ENCODE data around the gene FZR1.
A peak's percentile ranks its signal among the peaks of the same experiment; 100 is the strongest.
"Not testable (repeated sequence)": the region's sequence is repeated elsewhere in the genome, so short reads cannot be mapped to it uniquely, and the experiment has no call there.

FZR1 gene

DNA sequence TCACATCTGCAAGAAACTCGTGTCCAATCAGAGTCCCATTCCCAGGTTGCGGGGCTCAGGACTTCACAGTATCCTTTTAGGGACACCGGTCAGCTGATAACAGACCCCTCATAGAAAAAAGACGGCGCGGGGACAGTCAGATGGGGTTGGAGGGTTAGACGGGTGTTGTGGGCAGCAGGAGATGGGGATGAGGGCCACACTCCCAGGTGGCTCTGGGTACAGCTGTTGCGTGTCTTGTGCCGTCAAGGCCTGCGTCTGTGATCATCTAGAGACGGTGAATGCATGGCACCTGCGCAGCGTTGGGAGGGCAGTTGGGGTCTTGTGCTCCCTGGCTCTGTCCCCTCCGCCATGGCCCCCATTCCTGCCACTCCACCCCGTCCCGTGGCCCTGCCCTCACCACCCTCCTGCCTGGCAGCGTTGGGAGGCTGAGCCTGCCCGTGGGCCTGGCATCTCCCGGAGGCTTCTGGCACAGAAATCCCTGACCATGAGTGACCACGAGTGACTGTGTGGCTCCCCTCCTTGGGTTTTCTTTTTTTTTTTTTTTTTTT, 18.9 kb downstream of the FZR1 start:
- no peak overlapping the region for H3K4me3 ChIP-seq
- no peak overlapping the region for H3K27ac ChIP-seq

DNA sequence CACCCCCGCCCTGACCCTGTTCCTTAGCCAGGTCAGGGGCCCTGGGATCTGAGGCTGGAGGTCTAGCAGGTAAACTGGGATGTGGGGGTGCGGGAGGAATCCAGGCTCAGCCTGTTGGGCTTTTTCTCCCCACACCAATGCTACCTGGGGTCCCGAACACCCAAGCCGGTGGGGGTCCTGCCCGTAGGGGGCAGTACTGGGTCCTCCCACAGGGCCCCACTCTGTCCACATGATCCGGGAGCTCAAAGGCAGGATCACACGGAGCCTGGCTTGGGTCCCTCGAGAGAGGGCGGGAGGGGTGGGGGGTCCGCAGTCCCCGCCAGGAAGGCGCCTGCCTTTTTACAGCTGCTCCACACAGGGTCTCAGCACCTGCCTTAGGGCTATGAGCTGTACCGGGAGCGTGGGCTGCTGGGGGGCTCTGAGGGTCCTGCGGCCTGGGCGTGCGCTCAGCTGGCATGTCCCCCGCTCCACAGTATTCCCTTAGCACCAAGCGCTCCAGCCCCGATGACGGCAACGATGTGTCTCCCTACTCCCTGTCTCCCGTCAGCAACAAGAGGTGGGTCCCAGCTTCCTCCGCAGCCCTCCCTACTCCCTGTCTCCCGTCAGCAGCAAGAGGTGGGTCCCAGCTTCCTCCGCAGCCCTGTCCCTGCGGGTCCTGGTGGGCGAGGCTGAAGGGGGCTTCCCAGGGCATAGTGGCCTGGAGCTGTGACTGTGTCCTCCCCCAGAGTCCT, 20.6 kb downstream of the FZR1 start:
- no peak overlapping the region for H3K27ac ChIP-seq

DNA sequence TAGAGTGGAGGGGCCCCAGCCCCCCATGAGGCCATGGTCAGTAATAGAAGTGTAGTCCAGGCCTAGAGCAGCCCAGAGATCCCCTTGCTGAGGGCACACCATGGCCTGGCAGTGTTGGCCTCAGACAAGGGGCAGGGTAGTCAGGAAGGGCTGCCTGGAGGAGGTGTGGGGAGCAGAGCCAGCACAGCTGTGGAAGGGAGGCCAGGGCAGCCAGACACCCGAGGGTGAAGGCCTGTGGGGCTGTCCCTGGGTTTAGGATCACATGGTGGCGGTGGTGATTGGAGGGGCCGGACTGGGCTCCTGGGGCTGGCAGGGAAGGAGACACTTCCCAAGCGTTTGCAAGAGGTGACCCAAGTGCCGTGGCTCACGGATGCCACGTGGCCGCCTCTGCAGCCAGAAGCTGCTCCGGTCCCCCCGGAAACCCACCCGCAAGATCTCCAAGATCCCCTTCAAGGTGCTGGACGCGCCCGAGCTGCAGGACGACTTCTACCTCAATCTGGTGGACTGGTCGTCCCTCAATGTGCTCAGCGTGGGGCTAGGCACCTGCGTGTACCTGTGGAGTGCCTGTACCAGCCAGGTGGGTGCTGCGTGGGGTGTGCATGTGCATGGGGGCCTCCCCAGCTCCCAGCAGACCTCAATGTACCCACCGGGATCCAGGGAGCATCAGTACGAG, 21.3 kb downstream of the FZR1 start:
- Histone ChIP-seq H3K4me3 (no peak overlapping the region), H3K27ac (no peak overlapping the region)

More for the DNA sequence above, 20.6 kb downstream of the FZR1 start:
- no peak overlapping the region for H3K4me3 ChIP-seq

DNA sequence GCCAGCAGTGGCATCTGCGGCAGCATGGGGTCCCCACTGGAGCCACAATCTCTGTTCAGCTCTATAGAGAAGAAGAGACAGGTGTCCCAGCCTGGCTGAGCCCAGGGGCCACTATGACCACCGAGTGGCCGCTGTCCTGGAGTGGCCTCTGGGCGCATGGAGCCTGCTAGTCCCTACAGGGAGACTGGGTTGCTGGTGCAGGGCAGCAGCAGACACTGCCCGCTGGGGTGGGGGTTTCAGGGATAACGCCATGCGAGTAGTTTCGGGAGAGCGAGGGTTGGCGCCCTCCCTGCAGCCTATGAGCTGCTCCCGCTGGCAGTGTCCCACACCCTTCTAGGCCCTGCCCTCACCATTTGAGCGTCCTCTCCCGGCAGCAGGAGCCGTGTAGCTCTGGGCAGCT, 22.0 kb downstream of the FZR1 start:
- no peak overlapping the region for H3K4me3 ChIP-seq

DNA sequence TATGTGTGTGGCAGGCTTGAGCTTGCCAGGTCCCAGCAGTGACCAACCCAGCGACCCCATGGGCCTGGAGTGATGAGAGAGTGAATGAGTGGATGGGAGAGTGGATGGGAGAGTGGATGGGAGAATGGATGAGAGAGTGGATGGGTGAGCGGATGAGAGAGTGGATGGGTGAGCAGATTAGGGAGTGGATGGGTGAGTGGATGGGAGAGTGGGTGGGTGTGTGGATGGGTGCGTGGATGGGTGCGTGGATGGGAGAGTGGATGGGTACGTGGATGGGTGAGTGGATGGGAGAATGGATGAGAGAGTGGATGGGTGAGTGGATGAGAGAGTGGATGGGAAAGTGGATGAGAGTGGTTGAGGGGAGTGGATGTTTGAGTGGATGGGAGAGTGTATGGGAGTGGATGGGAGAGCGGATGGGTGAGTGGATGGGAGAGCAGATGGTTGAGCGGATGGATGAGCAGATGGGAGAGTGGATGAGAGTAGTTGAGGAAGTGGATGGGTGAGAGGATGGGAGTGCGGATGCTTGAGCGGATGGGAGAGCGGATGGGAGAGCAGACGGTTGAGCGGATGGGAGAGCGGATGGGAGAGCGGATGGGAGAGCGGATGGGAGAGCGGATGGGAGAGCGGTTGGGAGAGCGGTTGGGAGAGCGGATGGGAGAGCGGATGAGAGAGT, 22.6 kb downstream of the FZR1 start:
- H3K27ac ChIP-seq = no peak overlapping the region
- no peak overlapping the region for H3K4me3 ChIP-seq

More for the DNA sequence above, 22.0 kb downstream of the FZR1 start:
- H3K27ac ChIP-seq = no peak overlapping the region

DNA sequence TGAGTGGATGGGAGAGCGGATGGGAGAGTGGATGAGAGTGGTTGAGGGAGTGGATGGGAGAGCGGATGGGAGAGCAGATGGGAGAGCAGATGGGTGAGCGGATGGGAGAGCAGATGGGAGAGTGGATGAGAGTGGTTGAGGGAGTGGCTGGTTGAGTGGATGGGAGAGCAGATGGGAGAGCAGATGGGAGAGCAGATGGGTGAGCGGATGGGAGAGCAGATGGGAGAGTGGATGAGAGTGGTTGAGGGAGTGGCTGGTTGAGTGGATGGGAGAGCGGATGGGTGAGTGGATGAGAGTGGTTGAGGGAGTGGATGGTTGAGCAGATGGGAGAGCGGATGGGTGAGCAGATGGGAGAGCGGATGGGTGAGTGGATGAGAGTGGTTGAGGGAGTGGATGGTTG, 23.2 kb downstream of the FZR1 start:
- not testable (repeated sequence) for H3K4me3 ChIP-seq, H3K27ac ChIP-seq

DNA sequence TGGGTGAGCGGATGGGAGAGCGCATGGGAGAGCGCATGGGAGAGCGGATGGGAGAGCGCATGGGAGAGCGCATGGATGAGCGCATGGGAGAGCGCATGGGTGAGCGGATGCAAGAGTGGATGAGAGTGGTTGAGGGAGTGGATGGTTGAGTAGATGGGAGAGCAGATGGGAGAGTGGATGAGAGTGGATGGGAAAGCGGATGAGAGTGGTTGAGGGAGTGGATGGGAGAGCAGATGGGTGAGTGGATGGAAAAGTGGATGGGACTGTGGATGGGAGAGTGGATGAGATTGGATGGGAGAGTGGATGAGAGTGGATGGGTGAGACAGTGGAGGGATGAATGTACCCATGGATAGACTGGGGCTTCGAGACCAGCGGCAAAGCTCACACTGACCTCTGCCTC, 24.3 kb downstream of the FZR1 start:
- Histone ChIP-seq H3K4me3 (no peak overlapping the region), H3K27ac (no peak overlapping the region)

DNA sequence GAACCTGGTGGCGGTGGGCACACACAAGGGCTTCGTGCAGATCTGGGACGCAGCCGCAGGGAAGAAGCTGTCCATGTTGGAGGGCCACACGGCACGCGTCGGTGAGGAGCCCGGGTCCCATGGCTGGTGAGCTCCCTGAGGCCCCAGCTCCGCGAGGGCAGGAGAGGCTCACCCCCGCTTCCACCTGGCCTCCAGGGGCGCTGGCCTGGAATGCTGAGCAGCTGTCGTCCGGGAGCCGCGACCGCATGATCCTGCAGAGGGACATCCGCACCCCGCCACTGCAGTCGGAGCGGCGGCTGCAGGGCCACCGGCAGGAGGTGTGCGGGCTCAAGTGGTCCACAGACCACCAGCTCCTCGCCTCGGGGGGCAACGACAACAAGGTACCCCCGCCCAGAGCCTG, 25.6 kb downstream of the FZR1 start:
- Histone ChIP-seq H3K27ac (no peak overlapping the region), H3K4me3 (no peak overlapping the region)

DNA sequence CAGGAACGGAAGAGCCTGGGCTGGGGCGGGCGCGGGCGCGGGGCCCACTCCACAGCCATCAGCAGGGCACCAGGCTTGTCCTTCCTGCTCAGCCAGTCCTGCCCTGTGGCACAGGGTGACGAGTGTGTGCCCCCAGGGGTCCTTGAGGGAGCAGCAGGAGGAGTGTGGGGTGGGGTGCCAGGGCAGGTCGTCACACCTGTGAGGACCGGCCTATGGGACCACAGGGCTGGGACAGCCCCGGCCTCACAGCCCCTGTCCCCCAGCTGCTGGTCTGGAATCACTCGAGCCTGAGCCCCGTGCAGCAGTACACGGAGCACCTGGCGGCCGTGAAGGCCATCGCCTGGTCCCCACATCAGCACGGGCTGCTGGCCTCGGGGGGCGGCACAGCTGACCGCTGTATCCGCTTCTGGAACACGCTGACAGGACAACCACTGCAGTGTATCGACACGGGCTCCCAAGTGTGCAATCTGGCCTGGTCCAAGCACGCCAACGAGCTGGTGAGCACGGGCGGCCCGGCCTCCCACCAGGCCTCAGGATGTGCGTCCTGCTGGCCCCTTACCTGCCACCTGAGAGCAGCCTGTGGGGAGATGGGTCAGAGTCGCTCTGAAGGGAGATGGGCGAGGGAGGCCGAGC, 26.2 kb downstream of the FZR1 start:
- H3K4me3 ChIP-seq = no peak overlapping the region
- no peak overlapping the region for H3K27ac ChIP-seq

DNA sequence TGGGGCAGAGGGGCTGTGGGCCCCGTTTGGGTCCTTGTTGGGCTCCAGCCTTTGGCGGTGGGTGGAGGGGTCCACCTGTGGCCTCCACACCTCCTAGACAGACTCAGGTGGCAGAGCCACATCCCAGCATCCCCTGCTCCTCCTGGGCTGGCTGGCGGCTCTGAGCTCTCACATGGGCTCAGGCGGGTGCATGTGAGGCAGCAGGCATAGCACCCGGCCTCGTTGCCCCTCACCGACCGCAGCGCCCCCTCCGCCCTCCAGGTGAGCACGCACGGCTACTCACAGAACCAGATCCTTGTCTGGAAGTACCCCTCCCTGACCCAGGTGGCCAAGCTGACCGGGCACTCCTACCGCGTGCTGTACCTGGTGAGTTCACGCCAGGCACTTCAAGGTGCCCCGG, 26.9 kb downstream of the FZR1 start:
- Histone ChIP-seq H3K4me3 (no peak overlapping the region), H3K27ac (no peak overlapping the region)

DNA sequence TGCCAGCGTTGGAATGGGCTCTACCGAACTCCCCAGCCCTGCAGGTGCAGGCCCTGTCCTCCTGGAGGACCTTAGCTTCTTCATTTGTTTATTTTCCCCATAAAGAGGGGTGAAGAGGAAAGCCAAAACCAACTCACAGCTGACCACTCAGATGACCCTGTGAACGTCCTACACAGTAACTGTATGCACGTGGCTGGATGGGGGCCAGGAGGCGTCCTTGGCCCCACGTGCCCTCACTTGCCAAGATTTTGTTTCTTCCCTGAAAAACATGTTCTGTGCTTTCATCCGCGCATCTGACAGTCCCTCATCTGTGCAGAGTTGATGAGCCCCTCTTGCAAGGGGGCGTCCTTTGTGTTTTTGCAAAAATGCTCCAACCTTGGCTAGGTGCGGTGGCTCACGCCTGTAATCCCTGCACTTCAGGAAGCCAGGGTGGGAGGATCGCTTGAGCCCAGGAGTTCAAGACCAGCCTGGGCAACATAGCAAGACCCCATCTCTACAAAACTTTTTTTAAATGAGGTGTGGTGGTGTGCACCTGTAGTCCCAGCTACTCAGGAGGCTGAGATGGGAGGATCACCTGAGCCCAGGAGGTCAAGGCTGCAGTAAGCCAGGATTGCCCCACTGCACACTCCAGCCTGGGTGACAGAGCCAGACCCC, 27.6 kb downstream of the FZR1 start:
- Histone ChIP-seq H3K4me3 (no peak overlapping the region), H3K27ac (no peak overlapping the region)

DNA sequence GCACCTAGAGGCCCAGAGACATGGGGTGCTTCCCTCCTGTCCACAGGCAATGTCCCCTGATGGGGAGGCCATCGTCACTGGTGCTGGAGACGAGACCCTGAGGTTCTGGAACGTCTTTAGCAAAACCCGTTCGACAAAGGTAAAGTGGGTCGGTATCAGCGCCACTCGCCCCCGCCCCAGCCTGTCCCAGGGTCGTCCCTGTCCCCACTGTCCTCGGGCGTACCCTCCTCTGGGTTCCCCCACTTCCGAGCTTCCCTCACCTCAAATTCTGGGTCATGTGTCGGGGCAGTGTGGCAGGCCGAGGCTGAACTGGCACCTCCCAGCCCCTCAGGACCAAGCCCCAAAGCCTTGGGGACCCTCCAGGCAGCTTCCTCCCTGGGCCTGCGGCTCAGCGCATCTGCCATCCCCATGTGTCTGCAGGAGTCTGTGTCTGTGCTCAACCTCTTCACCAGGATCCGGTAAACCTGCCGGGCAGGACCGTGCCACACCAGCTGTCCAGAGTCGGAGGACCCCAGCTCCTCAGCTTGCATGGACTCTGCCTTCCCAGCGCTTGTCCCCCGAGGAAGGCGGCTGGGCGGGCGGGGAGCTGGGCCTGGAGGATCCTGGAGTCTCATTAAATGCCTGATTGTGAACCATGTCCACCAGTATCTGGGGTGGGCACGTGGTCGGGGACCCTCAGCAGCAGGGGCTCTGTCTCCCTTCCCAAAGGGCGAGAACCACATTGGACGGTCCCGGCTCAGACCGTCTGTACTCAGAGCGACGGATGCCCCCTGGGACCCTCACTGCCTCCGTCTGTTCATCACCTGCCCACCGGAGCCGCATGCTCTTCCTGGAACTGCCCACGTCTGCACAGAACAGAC, 28.5 kb downstream of the FZR1 start:
- H3K27ac ChIP-seq = no peak overlapping the region
- H3K4me3 ChIP-seq = no peak overlapping the region

DNA sequence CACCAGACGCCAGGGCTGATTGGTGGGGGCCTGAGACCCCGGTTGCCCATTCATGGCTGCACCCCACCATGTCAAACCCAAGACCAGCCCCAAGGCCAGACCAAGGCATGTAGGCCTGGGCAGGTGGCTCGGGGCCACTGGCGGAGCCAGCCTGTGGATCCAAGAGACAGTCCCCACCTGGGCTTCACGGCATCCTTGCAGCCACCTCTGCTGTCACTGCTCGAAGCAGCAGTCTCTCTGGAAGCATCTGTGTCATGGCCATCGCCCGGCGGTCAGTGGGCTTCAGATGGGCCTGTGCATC, 29.1 kb downstream of the FZR1 start:
- Histone ChIP-seq H3K27ac (no peak overlapping the region), H3K4me3 (no peak overlapping the region)

DNA sequence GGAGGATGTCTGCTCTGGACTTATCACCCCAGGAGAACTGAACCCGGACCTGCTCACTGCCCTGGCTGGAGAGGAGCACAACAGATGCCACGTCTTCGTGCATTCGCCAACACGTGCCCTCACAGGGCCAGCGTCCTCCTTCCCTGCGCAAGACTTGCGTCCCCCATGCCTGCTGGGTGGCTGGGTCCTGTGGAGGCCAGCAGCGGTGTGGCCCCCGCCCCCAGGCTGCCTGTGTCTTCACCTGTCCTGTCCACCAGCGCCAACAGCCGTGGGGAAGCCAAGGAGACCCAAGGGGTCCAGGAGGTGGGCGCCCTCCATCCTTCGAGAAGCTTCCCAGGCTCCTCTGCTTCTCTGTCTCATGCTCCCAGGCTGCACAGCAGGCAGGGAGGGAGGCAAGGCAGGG, 29.5 kb downstream of the FZR1 start:
- Histone ChIP-seq H3K4me3 (no peak overlapping the region), H3K27ac (peak overlapping the region in 9 of 21 experiments; percentile 28 to 75 (median 50))

DNA sequence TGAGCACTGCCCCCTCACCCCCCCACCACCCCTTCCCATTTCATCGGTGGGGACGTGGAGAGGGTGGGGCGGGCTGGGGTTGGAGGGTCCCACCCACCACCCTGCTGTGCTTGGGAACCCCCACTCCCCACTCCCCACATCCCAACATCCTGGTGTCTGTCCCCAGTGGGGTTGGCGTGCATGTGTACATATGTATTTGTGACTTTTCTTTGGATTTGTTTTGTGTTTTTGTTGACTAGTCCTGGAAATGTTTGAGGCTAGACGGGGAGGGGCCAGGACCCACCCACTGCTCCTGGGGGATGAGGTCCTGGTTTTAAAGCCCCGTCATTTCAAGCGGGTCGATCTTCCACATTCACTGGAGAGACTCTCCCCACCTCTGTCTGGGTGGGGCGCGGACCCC, 29.9 kb downstream of the FZR1 start:
- no peak overlapping the region for H3K4me3 ChIP-seq
- peak overlapping the region in 10 of 21 experiments; percentile 23 to 75 (median 46) for H3K27ac ChIP-seq

DNA sequence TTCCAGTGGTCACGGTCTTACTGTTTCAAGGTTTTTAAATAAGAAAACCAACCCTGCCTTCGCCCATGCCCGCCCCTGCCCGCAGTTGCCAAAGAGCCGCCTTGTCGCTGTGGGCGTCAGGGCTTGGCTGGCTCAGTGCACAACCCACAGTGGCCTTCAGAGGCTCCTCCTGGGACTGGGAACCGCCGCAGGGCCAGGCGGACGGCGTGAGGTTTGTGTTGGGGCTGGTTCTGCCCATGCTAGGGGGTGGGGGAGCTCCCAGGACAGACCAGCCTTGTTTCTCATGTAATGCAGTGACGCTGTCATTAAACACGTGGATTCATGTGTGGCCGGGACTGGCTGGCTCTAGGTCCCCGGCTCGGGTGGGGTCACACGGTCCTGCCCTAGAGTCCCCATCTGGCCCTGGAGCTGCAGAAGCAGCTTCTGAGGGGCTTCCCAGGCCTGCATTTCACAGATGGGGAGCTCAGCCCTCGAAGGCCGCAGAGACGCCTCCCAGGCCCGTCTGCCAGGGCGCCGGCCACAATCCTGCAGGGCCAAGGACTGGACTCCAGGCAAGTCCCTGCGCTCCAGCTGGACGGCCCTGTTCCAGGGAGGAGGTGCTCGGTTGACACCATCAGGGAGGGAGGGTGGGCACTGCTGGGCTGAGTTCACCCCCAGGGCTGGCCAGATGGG, 30.5 kb downstream of the FZR1 start:
- H3K4me3 ChIP-seq = no peak overlapping the region
- peak overlapping the region in 13 of 21 experiments; percentile 29 to 75 (median 66) for H3K27ac ChIP-seq

DNA sequence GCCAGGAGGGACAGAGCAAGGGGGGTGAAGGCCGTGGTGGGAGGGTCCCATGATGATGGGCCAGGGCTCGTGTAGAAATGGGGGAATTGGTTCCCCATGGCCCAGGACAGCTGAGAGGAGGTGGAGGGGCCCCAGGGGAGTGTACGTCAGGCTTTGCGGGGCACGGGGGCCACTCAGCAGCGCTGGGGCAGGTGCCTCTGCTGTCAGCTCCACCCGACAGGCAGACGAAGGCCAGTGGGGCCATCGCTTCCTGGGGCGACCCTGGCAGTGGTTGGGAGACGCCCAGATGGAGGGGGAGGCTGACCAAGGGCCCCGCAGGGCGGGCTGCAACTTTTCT, 31.0 kb downstream of the FZR1 start:
- no peak overlapping the region for H3K4me3 ChIP-seq
- peak overlapping the region in 14 of 21 experiments; percentile 4 to 75 (median 63) for H3K27ac ChIP-seq

DNA sequence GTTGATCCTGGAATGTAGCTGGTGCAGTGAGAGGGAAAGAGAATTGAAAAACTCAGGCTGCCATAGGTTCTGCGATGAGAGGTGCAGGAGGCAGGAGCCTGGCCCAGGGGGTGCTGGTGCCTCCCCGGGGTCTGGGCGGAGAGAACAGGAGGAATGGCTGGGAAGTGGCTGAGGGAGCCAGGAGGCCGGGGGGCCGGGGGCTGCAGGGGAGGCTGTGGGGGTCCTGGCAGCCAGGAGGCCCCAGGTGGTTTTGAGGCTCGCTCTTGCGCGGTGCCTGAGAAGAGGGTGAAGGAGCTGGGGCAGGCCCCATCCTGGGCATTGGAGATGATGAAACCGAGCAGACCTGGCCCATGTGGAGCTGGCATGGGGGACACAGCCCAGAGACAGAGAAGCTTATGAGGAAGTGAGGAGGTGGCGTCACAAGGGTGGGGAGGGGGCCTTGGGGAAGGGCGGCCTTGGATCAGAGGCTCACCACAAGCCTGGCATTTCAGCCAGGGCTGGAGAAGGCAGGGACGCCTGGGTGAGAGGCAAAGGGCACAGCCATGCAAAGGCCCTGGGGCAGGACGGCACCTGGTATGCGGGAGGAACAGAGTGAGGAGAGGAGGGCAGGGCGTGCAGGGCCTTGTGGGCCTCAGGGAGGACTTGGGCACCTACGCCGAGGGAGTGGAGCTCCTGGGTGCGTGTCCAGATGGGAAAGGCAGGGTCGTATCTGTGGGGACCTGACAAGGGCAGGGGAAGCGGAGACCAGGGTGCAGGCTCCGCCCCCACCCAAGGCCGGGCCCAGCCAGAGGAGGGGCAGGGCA, 31.5 kb downstream of the FZR1 start:
- Histone ChIP-seq H3K4me3 (no peak overlapping the region), H3K27ac (peak overlapping the region in 13 of 21 experiments; percentile 4 to 75 (median 66))

Data from skin epidermis (tissue), 12 donors.